H9 (cell line): ENCODE data around the gene SLC34A3. TPM values are rescaled to one million over a fixed set of nuclear protein-coding genes. Genes with fewer than 3 reads are reported as not detected.

Experiments used
- DNase-seq: peaks from one replicate; pipeline ENCODE4 v3.0.0-alpha.2; 2017
- H2AFZ ChIP-seq: one replicate; pipeline ENCODE4 v1.6.1; 2013; ENCODE audit warnings: mild to moderate bottlenecking, low read length, control low read depth, moderate library complexity
- H2AK5ac ChIP-seq: 2 replicates; pipeline ENCODE4 v1.6.1; 2013; ENCODE audit warnings: low read length, control low read depth, mixed read lengths; ENCODE audit not compliant: insufficient read length
- H2BK120ac ChIP-seq: one replicate; pipeline ENCODE4 v1.6.1; 2013; ENCODE audit warnings: low read depth, mild to moderate bottlenecking, low read length, control low read depth, inconsistent platforms; ENCODE audit not compliant: poor library complexity, severe bottlenecking
- H2BK12ac ChIP-seq: 2 replicates; pipeline ENCODE4 v1.6.1; 2013; ENCODE audit warnings: low read length, control low read depth, mixed read lengths, low read depth; ENCODE audit not compliant: insufficient read length
- H2BK15ac ChIP-seq: 2 replicates; pipeline ENCODE4 v1.6.1; 2013; ENCODE audit warnings: low read depth, low read length, control low read depth
- H2BK20ac ChIP-seq: one replicate; pipeline ENCODE4 v1.6.1; 2013; ENCODE audit warnings: low read depth, mild to moderate bottlenecking, low read length, control low read depth, inconsistent platforms; ENCODE audit not compliant: poor library complexity, severe bottlenecking
- H2BK5ac ChIP-seq: 2 replicates; pipeline ENCODE4 v1.6.1; 2013; ENCODE audit warnings: low read length, control low read depth, mixed read lengths; ENCODE audit not compliant: insufficient read length
- H3K14ac ChIP-seq: 2 replicates; pipeline ENCODE4 v1.6.1; 2013; ENCODE audit warnings: low read length, control low read depth; ENCODE audit not compliant: insufficient read depth
- H3K18ac ChIP-seq: 2 replicates; pipeline ENCODE4 v1.6.1; 2013; ENCODE audit warnings: low read depth, mild to moderate bottlenecking, mixed read lengths, low read length, control low read depth; ENCODE audit not compliant: insufficient read length
- H3K23ac ChIP-seq: 2 replicates; pipeline ENCODE4 v1.6.1; 2013; ENCODE audit warnings: low read length, control low read depth, mixed read lengths, low read depth; ENCODE audit not compliant: insufficient read length
- H3K23me2 ChIP-seq: 2 replicates; pipeline ENCODE4 v1.6.1; 2013; ENCODE audit warnings: low read depth, mild to moderate bottlenecking, mixed read lengths, low read length, control low read depth; ENCODE audit not compliant: insufficient read length, poor library complexity, severe bottlenecking
- H3K27ac ChIP-seq: 2 replicates; pipeline ENCODE4 v1.5.1; 2013; ENCODE audit warnings: low read length, control low read depth, mixed read lengths, low read depth; ENCODE audit not compliant: insufficient read length
- H3K27me3 ChIP-seq: 2 replicates; pipeline ENCODE4 v1.6.1; 2013; ENCODE audit warnings: low read length, control low read depth, inconsistent platforms; ENCODE audit not compliant: insufficient read depth
- H3K4ac ChIP-seq: 2 replicates; pipeline ENCODE4 v1.6.1; 2013; ENCODE audit warnings: low read depth, mild to moderate bottlenecking, control low read depth, inconsistent platforms, low read length, moderate library complexity
- H3K4me1 ChIP-seq: 2 replicates; pipeline ENCODE4 v1.6.1; 2013; ENCODE audit warnings: low read length, control low read depth, inconsistent platforms; ENCODE audit not compliant: insufficient read depth
- H3K4me2 ChIP-seq: 2 replicates; pipeline ENCODE4 v1.6.1; 2013; ENCODE audit warnings: low read length, control low read depth, mixed read lengths; ENCODE audit not compliant: insufficient read length, insufficient read depth
- H3K56ac ChIP-seq: 2 replicates; pipeline ENCODE4 v1.6.1; 2013; ENCODE audit warnings: low read depth, mild to moderate bottlenecking, mixed read lengths, low read length, control low read depth; ENCODE audit not compliant: insufficient read length
- H3K79me1 ChIP-seq: 2 replicates; pipeline ENCODE4 v1.6.1; 2013; ENCODE audit warnings: low read depth, mild to moderate bottlenecking, moderate library complexity, low read length, control low read depth, inconsistent platforms; ENCODE audit not compliant: insufficient read depth, poor library complexity, severe bottlenecking
- H3K79me2 ChIP-seq: 2 replicates; pipeline ENCODE4 v1.6.1; 2013; ENCODE audit warnings: low read length, control low read depth, inconsistent platforms; ENCODE audit not compliant: insufficient read depth
- H3K9ac ChIP-seq: 2 replicates; pipeline ENCODE4 v1.6.1; 2013; ENCODE audit warnings: low read length, control low read depth, mixed read lengths; ENCODE audit not compliant: insufficient read length; ENCODE audit errors: extremely low read depth
- H3K9me3 ChIP-seq: one replicate; pipeline ENCODE4 v1.6.1; 2013; ENCODE audit warnings: low read depth, low read length, inconsistent platforms; ENCODE audit not compliant: control insufficient read depth
- H3T11ph ChIP-seq: one replicate; pipeline ENCODE4 v1.6.1; 2013; ENCODE audit warnings: mild to moderate bottlenecking, low read length, control low read depth, inconsistent platforms
- H4K20me1 ChIP-seq: one replicate; pipeline ENCODE4 v1.6.1; 2013; ENCODE audit not compliant: control insufficient read depth, insufficient read length, insufficient read depth
- H4K5ac ChIP-seq: 2 replicates; pipeline ENCODE4 v1.6.1; 2013; ENCODE audit warnings: low read depth, mild to moderate bottlenecking, mixed read lengths, low read length, control low read depth; ENCODE audit not compliant: insufficient read length
- H4K8ac ChIP-seq: replicated peaks from 2 replicates; pipeline ENCODE4 v1.6.1; 2013; ENCODE audit warnings: low read length, control low read depth, mixed read lengths, low read depth; ENCODE audit not compliant: insufficient read length
- H4K91ac ChIP-seq: 2 replicates; pipeline ENCODE4 v1.6.1; 2013; ENCODE audit warnings: low read depth, mild to moderate bottlenecking, moderate library complexity, mixed read lengths, low read length, control low read depth; ENCODE audit not compliant: insufficient read length
- H3K27ac Mint-ChIP-seq, 3 experiments: 2 replicates in 2 of 3; 3 replicates in 1 of 3; pipeline ENCODE4 v1.8.0; 2020 to 2021; ENCODE audit warnings: mixed read lengths in 3 of 3, mild to moderate bottlenecking in 1 of 3, moderate library complexity in 1 of 3
- H3K27me3 Mint-ChIP-seq: 2 replicates; pipeline ENCODE4 v1.8.0; 2021; ENCODE audit warnings: low read depth, mild to moderate bottlenecking, moderate library complexity, mixed read lengths
- H3K36me3 Mint-ChIP-seq, 3 experiments: 2 replicates in 2 of 3; 3 replicates in 1 of 3; pipeline ENCODE4 v1.8.0; 2020 to 2021; ENCODE audit warnings: low read depth in 3 of 3, mixed read lengths in 3 of 3; ENCODE audit not compliant: insufficient read depth in 1 of 3
- H3K4me1 Mint-ChIP-seq, 2 experiments: 2 replicates each; pipeline ENCODE4 v1.8.0; 2020; ENCODE audit warnings: mixed read lengths in 2 of 2
- H3K4me3 Mint-ChIP-seq, 2 experiments: 2 replicates in 1 of 2; 3 replicates in 1 of 2; pipeline ENCODE4 v1.8.0; 2020 to 2021; ENCODE audit warnings: mild to moderate bottlenecking in 2 of 2, mixed read lengths in 2 of 2, moderate library complexity in 1 of 2
- H3K9me3 Mint-ChIP-seq, 2 experiments: 2 replicates in 1 of 2; 3 replicates in 1 of 2; pipeline ENCODE4 v1.8.0; 2020; ENCODE audit warnings: mild to moderate bottlenecking in 2 of 2, mixed read lengths in 2 of 2, moderate library complexity in 1 of 2
- WGBS: extraction: QIAGEN DNeasy Blood & Tissue Kit; methylation state at CpG from one replicate; pipeline ENCODE4 v1.1.7; 2013; ENCODE audit warnings: missing lambda C conversion rate, low lambda C conversion rate, mixed read lengths; ENCODE audit not compliant: insufficient read length; ENCODE audit errors: extremely low coverage; 5-methylcytosine and 5-hydroxymethylcytosine counted together
- total RNA-seq: library from RNA; stranded (reverse); gene quantifications from 2 replicates; pipeline ENCODE4 v1.2.1, GENCODE V29; 2021
- TF ChIP-seq, protein P1 (sequence below): fragments of 200-600 bp; sonication (generic); conservative IDR thresholded peaks from 3 replicates; pipeline ENCODE4 v1.8.0; 2021; ENCODE audit warnings: antibody characterized with exemption, mild to moderate bottlenecking

SLC34A3 gene
- total RNA-seq, 1 experiment from 2014 or later: not detected

GRCh38 chr9:137192859-137193258 is 37.8 kb upstream of the SLC34A3 start:
- H3K27me3 Mint-ChIP-seq: no peaks in the 10 kb centered on the region
- DNase-seq: no peak
- no peak overlapping the region for H3K4me2 ChIP-seq
- no peak overlapping the region for H2BK120ac ChIP-seq
- no peak overlapping the region for H4K91ac ChIP-seq
- H2AK5ac ChIP-seq: no peak overlapping the region
- TF ChIP-seq, protein P1, sequence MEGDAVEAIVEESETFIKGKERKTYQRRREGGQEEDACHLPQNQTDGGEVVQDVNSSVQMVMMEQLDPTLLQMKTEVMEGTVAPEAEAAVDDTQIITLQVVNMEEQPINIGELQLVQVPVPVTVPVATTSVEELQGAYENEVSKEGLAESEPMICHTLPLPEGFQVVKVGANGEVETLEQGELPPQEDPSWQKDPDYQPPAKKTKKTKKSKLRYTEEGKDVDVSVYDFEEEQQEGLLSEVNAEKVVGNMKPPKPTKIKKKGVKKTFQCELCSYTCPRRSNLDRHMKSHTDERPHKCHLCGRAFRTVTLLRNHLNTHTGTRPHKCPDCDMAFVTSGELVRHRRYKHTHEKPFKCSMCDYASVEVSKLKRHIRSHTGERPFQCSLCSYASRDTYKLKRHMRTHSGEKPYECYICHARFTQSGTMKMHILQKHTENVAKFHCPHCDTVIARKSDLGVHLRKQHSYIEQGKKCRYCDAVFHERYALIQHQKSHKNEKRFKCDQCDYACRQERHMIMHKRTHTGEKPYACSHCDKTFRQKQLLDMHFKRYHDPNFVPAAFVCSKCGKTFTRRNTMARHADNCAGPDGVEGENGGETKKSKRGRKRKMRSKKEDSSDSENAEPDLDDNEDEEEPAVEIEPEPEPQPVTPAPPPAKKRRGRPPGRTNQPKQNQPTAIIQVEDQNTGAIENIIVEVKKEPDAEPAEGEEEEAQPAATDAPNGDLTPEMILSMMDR: no peak
- no peak overlapping the region for H3K4me3 Mint-ChIP-seq
- H3T11ph ChIP-seq: no peak overlapping the region
- no peak overlapping the region for H2BK12ac ChIP-seq
- no peak overlapping the region for H3K23ac ChIP-seq
- H3K4ac ChIP-seq: no peak overlapping the region
- H2BK15ac ChIP-seq: no peak overlapping the region
- no peak overlapping the region for H2BK20ac ChIP-seq
- H3K36me3 Mint-ChIP-seq: peaks cover 5 to 15% (median 12%) of the 10 kb centered on the region in 3 experiments; a peak in 5 of 7 replicates
- H3K9me3 ChIP-seq: no peaks in the 10 kb centered on the region
- H3K14ac ChIP-seq: no peak overlapping the region
- no peak overlapping the region for H3K56ac ChIP-seq
- H3K9me3 Mint-ChIP-seq: no peaks in the 10 kb centered on the region
- H3K18ac ChIP-seq: no peak overlapping the region
- H2AFZ ChIP-seq: no peak overlapping the region
- H3K4me1 Mint-ChIP-seq: peaks cover 13 to 17% of the 10 kb centered on the region in 2 experiments
- H3K9ac ChIP-seq: no peak overlapping the region
- no peak overlapping the region for H4K5ac ChIP-seq
- H3K23me2 ChIP-seq: peaks cover 8% of the 10 kb centered on the region
- peaks cover under 1% of the 10 kb centered on the region for H3K79me1 ChIP-seq
- no peaks in the 10 kb centered on the region for H4K20me1 ChIP-seq
- H3K4me1 ChIP-seq: peaks cover 5% of the 10 kb centered on the region; the same call in 1 of the 2 replicates
- H4K8ac ChIP-seq: no peak overlapping the region
- H2BK5ac ChIP-seq: no peak overlapping the region
- no peak overlapping the region for H3K27ac Mint-ChIP-seq
- H3K27ac ChIP-seq: no peak overlapping the region
- no CpG with 5 or more reads among the region's 2 CpGs for WGBS
- H3K79me2 ChIP-seq: peaks cover 2% of the 10 kb centered on the region; the same call in 1 of the 2 replicates
- no peaks in the 10 kb centered on the region for H3K27me3 ChIP-seq
